ENCODE data around the gene EIF3F.

EIF3F gene

DNA sequence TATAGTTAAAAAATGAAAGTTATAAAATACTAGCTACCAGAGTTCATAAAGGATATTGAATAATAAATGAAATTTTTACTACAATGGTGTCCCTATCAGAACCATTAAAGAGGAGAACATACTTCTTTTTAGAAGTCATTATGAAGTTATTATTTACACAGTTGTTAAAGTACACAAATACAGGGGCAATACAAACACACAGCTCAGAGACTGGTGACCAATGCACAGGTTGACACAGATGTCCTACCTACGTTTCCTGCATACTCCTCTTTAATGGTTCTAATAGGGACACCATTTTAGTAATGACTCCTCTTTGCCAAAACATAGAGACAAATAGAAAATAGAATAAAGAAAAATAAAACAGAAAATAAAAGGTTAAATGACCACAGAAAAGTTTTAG is 31.9 kb upstream of the EIF3F start:
- Histone ChIP-seq H3K79me2 (ENCODE audit: control insufficient read depth, insufficient read depth, low read length) (no peaks in the 10 kb centered on the region), H3K79me1 (ENCODE audit: low read length) (no peaks in the 10 kb centered on the region), H3K9ac (ENCODE audit: low read length) (no peak overlapping the region), H4K5ac (ENCODE audit: low read length) (no peak overlapping the region), H3K18ac (ENCODE audit: low read length) (no peak overlapping the region), H3K4me3 (ENCODE audit: low read length) (no peak overlapping the region), H3K27ac (ENCODE audit: low read depth, low read length) (no peak overlapping the region), H2BK120ac (ENCODE audit: low read depth, low read length) (no peak overlapping the region), H3K4me1 (ENCODE audit: control insufficient read depth, low read depth, low read length) (no peaks in the 10 kb centered on the region), H3K36me3 (ENCODE audit: control insufficient read depth, insufficient read depth, low read length) (no peaks in the 10 kb centered on the region), H3K23ac (ENCODE audit: low read length) (no peak overlapping the region), H3K56ac (ENCODE audit: low read length) (no peak overlapping the region), H2BK5ac (ENCODE audit: low read length) (no peak overlapping the region), H2AK5ac (ENCODE audit: low read length) (no peak overlapping the region), H3K4ac (ENCODE audit: low read depth, low read length) (no peak overlapping the region), H2BK15ac (replicated peaks; ENCODE audit: low read depth) (no peak overlapping the region), H4K8ac (ENCODE audit: low read depth, low read length) (no peak overlapping the region), H3K4me2 (ENCODE audit: low read length) (no peak overlapping the region), H3K27me3 (ENCODE audit: insufficient read depth, low read length, poor library complexity) (no peaks in the 10 kb centered on the region)
- DNase-seq, result no peak
- WGBS (ENCODE audit: extremely low coverage, insufficient coverage, low lambda C conversion rate), result no CpG with 5 or more reads among the region's 1 CpG

DNA sequence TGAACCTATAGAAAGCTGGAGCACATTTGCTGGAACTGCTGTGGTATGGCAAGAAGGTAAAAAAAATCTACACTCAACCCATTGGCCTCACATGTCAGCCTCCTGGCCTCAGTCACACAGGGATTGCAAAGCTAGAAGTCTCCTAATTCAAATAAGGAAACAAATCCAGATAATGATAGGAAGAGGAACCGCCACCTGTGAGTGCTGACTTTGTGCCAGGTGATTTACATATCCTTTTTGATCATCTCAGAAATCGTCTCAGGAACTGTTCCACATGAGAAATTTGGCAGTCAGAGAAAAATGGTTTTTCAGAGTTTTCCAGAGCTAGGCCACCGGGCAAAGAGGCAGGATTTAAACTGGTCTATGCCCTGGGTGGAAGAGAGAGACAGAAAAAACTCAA is 22.9 kb upstream of the EIF3F start:
- no peak overlapping the region for H3K18ac ChIP-seq (ENCODE audit: low read length)
- no peak for DNase-seq
- no peak overlapping the region for H3K56ac ChIP-seq (ENCODE audit: low read length)
- H3K4me3 ChIP-seq (ENCODE audit: low read length), result no peak overlapping the region
- H3K9ac ChIP-seq (ENCODE audit: low read length), result no peak overlapping the region
- H3K4me2 ChIP-seq (ENCODE audit: low read length), result no peak overlapping the region
- no peak overlapping the region for H2BK5ac ChIP-seq (ENCODE audit: low read length)
- no peaks in the 10 kb centered on the region for H3K27me3 ChIP-seq (ENCODE audit: insufficient read depth, low read length, poor library complexity)
- H2BK15ac ChIP-seq (replicated peaks; ENCODE audit: low read depth), result no peak overlapping the region
- no CpG with 5 or more reads among the region's 3 CpGs for whole genome bisulfite sequencing (ENCODE audit: extremely low coverage, insufficient coverage, low lambda C conversion rate)
- no peak overlapping the region for H3K23ac ChIP-seq (ENCODE audit: low read length)
- H4K5ac ChIP-seq (ENCODE audit: low read length), result no peak overlapping the region
- H3K4ac ChIP-seq (ENCODE audit: low read depth, low read length), result no peak overlapping the region
- no peak overlapping the region for H4K8ac ChIP-seq (ENCODE audit: low read depth, low read length)
- H3K79me1 ChIP-seq (ENCODE audit: low read length), result no peaks in the 10 kb centered on the region
- H3K79me2 ChIP-seq (ENCODE audit: control insufficient read depth, insufficient read depth, low read length), result no peaks in the 10 kb centered on the region
- H2AK5ac ChIP-seq (ENCODE audit: low read length), result no peak overlapping the region
- H3K4me1 ChIP-seq (ENCODE audit: control insufficient read depth, low read depth, low read length), result no peaks in the 10 kb centered on the region
- no peak overlapping the region for H3K27ac ChIP-seq (ENCODE audit: low read depth, low read length)
- no peak overlapping the region for H2BK120ac ChIP-seq (ENCODE audit: low read depth, low read length)
- no peaks in the 10 kb centered on the region for H3K36me3 ChIP-seq (ENCODE audit: control insufficient read depth, insufficient read depth, low read length)

DNA sequence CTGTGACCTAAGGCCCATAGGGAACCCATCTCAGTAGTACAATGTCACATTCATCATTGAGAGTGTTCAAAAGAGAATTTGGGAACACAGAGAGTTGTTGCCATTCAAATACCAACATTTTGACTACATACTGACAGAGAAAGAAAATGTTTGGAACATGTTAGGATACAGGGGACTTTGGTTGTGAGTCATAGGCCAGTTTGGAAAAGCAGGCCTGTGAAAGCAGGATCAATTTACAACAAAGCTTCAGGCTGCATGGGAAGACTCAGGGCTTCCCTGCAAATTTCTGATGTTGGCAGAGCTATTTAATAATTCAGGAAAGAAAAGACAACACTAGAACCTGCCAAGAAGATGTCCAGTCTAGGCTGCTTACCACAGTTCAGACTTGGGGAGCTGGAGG is 22.3 kb upstream of the EIF3F start:
- Histone ChIP-seq H3K4me1 (ENCODE audit: control insufficient read depth, low read depth, low read length) (no peaks in the 10 kb centered on the region), H3K56ac (ENCODE audit: low read length) (no peak overlapping the region), H3K36me3 (ENCODE audit: control insufficient read depth, insufficient read depth, low read length) (no peaks in the 10 kb centered on the region), H2BK120ac (ENCODE audit: low read depth, low read length) (no peak overlapping the region), H2AK5ac (ENCODE audit: low read length) (no peak overlapping the region), H3K79me1 (ENCODE audit: low read length) (no peaks in the 10 kb centered on the region), H3K4me2 (ENCODE audit: low read length) (no peak overlapping the region), H3K4ac (ENCODE audit: low read depth, low read length) (no peak overlapping the region), H3K79me2 (ENCODE audit: control insufficient read depth, insufficient read depth, low read length) (no peaks in the 10 kb centered on the region), H3K23ac (ENCODE audit: low read length) (no peak overlapping the region), H3K27me3 (ENCODE audit: insufficient read depth, low read length, poor library complexity) (no peaks in the 10 kb centered on the region), H2BK5ac (ENCODE audit: low read length) (no peak overlapping the region), H4K8ac (ENCODE audit: low read depth, low read length) (no peak overlapping the region), H3K9ac (ENCODE audit: low read length) (no peak overlapping the region), H2BK15ac (replicated peaks; ENCODE audit: low read depth) (no peak overlapping the region), H3K27ac (ENCODE audit: low read depth, low read length) (no peak overlapping the region), H3K4me3 (ENCODE audit: low read length) (no peak overlapping the region), H3K18ac (ENCODE audit: low read length) (no peak overlapping the region), H4K5ac (ENCODE audit: low read length) (no peak overlapping the region)
- no peak for DNase-seq

DNA sequence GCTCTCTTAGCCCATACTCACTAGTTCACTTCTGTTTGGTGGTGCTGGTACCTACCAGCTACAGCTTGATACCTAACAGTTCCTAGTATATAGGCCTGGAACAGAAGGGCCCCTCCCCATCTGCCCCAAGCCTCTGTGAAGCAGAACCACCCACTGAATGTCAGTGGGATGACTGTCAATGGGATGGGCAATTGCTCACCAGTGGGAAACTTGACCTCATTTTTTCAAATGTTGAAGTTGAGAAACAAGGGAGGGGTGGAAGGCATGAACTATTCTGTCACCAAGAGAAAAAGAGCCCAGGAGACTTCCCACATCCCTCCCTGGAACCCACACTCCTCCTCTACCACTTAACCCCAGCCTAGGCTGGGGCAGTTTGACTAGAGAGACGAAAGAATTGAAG is 21.8 kb upstream of the EIF3F start, which contains the start of gene NLRP10:
TSS of gene NLRP10 (minus strand) at position 62 of the 400 bp plus-strand sequence. CDS start 1,952 bp downstream, outside the sequence.
- H3K4ac ChIP-seq (ENCODE audit: low read depth, low read length), result no peak within 1 kb of the TSS
- H4K8ac ChIP-seq (ENCODE audit: low read depth, low read length), result no peak within 1 kb of the TSS
- H2AK5ac ChIP-seq (ENCODE audit: low read length), result no peak within 1 kb of the TSS
- no peak within 1 kb of the TSS for H2BK120ac ChIP-seq (ENCODE audit: low read depth, low read length)
- no peak within 1 kb of the TSS for H3K4me3 ChIP-seq (ENCODE audit: low read length)
- H3K27ac ChIP-seq (ENCODE audit: low read depth, low read length), result no peak within 1 kb of the TSS
- H3K56ac ChIP-seq (ENCODE audit: low read length), result no peak within 1 kb of the TSS
- H3K4me2 ChIP-seq (ENCODE audit: low read length), result no peak within 1 kb of the TSS
- H2BK5ac ChIP-seq (ENCODE audit: low read length), result no peak within 1 kb of the TSS
- H3K23ac ChIP-seq (ENCODE audit: low read length), result no peak within 1 kb of the TSS
- no peak within 1 kb of the TSS for H4K5ac ChIP-seq (ENCODE audit: low read length)
- H3K9ac ChIP-seq (ENCODE audit: low read length), result no peak within 1 kb of the TSS
- no peaks in the 10 kb centered on the region for H3K27me3 ChIP-seq (ENCODE audit: insufficient read depth, low read length, poor library complexity)
- no CpG with 5 or more reads among the region's 1 CpG for WGBS (ENCODE audit: extremely low coverage, insufficient coverage, low lambda C conversion rate)
- H3K36me3 ChIP-seq (ENCODE audit: control insufficient read depth, insufficient read depth, low read length), result no peaks in the 10 kb centered on the region
- H2BK15ac ChIP-seq (replicated peaks; ENCODE audit: low read depth), result no peak within 1 kb of the TSS
- peaks cover 1% of the 10 kb centered on the region for H3K4me1 ChIP-seq (ENCODE audit: control insufficient read depth, low read depth, low read length)
- no peak within 1 kb of the TSS for H3K18ac ChIP-seq (ENCODE audit: low read length)
- no peaks in the 10 kb centered on the region for H3K79me1 ChIP-seq (ENCODE audit: low read length)
- DNase-seq, result no peak
- H3K79me2 ChIP-seq (ENCODE audit: control insufficient read depth, insufficient read depth, low read length), result no peaks in the 10 kb centered on the region

DNA sequence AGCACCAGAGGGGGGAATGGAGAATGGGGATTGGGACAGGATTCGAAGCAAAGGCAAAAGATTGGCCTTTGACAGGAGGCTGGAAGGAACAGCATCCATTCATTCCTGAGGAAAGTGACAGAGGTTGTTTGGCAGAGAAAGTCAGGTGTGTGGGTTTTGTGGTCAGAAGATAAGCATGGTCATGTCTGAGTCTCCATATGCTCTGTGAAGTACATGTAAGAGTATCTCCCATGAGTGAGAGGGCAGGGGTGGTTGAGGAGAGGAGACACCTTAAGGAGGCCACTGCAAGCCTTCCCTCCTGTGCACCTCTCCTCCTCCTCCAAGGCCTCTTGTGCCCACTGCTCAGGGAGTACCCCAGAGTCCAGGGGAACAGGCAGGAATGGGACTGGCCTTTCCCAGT is 20.0 kb upstream of the EIF3F start:
- Histone ChIP-seq H3K56ac (ENCODE audit: low read length) (no peak overlapping the region), H3K36me3 (ENCODE audit: control insufficient read depth, insufficient read depth, low read length) (no peaks in the 10 kb centered on the region), H3K23ac (ENCODE audit: low read length) (no peak overlapping the region), H3K27ac (ENCODE audit: low read depth, low read length) (no peak overlapping the region), H3K4me1 (ENCODE audit: control insufficient read depth, low read depth, low read length) (peaks cover 1% of the 10 kb centered on the region), H2BK120ac (ENCODE audit: low read depth, low read length) (no peak overlapping the region), H3K18ac (ENCODE audit: low read length) (no peak overlapping the region), H3K79me2 (ENCODE audit: control insufficient read depth, insufficient read depth, low read length) (no peaks in the 10 kb centered on the region), H3K27me3 (ENCODE audit: insufficient read depth, low read length, poor library complexity) (no peaks in the 10 kb centered on the region), H4K5ac (ENCODE audit: low read length) (no peak overlapping the region), H3K4me2 (ENCODE audit: low read length) (no peak overlapping the region), H3K79me1 (ENCODE audit: low read length) (no peaks in the 10 kb centered on the region), H2AK5ac (ENCODE audit: low read length) (no peak overlapping the region), H4K8ac (ENCODE audit: low read depth, low read length) (no peak overlapping the region), H3K4ac (ENCODE audit: low read depth, low read length) (no peak overlapping the region), H2BK5ac (ENCODE audit: low read length) (no peak overlapping the region), H2BK15ac (replicated peaks; ENCODE audit: low read depth) (no peak overlapping the region), H3K4me3 (ENCODE audit: low read length) (no peak overlapping the region), H3K9ac (ENCODE audit: low read length) (no peak overlapping the region)
- no CpG with 5 or more reads among the region's 1 CpG for WGBS (ENCODE audit: extremely low coverage, insufficient coverage, low lambda C conversion rate)
- no peak for DNase-seq

DNA sequence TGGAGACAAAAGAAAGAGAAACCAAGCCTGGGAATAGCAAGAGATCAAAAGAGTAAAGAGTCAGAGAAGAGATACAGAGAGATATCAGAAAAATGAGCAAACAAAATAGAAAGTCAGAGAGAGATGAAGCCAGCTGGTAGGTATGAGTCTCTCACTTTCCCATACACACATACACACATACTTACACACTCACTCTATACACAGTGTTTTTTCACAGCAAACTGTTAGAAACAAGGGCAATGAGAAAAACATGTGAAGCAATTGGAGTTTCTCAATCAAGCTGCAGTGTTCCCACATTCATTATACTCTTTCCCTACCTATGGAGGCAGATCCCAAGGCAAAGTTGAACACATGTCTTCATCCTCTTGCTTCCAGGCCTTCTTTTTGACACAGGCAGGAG is 19.3 kb upstream of the EIF3F start:
- H3K56ac ChIP-seq (ENCODE audit: low read length), result no peak overlapping the region
- no peak overlapping the region for H3K27ac ChIP-seq (ENCODE audit: low read depth, low read length)
- H3K4me2 ChIP-seq (ENCODE audit: low read length), result no peak overlapping the region
- H2BK120ac ChIP-seq (ENCODE audit: low read depth, low read length), result no peak overlapping the region
- no peaks in the 10 kb centered on the region for H3K79me2 ChIP-seq (ENCODE audit: control insufficient read depth, insufficient read depth, low read length)
- no peak overlapping the region for H3K9ac ChIP-seq (ENCODE audit: low read length)
- no peak overlapping the region for H3K4ac ChIP-seq (ENCODE audit: low read depth, low read length)
- H3K36me3 ChIP-seq (ENCODE audit: control insufficient read depth, insufficient read depth, low read length), result no peaks in the 10 kb centered on the region
- no peak overlapping the region for H2BK15ac ChIP-seq (replicated peaks; ENCODE audit: low read depth)
- H3K27me3 ChIP-seq (ENCODE audit: insufficient read depth, low read length, poor library complexity), result no peaks in the 10 kb centered on the region
- H3K4me1 ChIP-seq (ENCODE audit: control insufficient read depth, low read depth, low read length), result peaks cover 1% of the 10 kb centered on the region
- H3K79me1 ChIP-seq (ENCODE audit: low read length), result no peaks in the 10 kb centered on the region
- no peak for DNase-seq
- no peak overlapping the region for H4K8ac ChIP-seq (ENCODE audit: low read depth, low read length)
- no peak overlapping the region for H3K4me3 ChIP-seq (ENCODE audit: low read length)
- no peak overlapping the region for H4K5ac ChIP-seq (ENCODE audit: low read length)
- no peak overlapping the region for H2AK5ac ChIP-seq (ENCODE audit: low read length)
- no peak overlapping the region for H3K18ac ChIP-seq (ENCODE audit: low read length)
- H2BK5ac ChIP-seq (ENCODE audit: low read length), result no peak overlapping the region
- no peak overlapping the region for H3K23ac ChIP-seq (ENCODE audit: low read length)

All from mesendoderm (in vitro differentiated cells).